Neural cell (in vitro differentiated cells): ENCODE measurements around the gene VRK1.

ENCODE experiments used
- CTCF ChIP-seq: fragments of 450-650 bp; IDR thresholded peaks from 2 replicates; pipeline ENCODE4 v1.5.1; 2014; ENCODE audit warnings: antibody characterized with exemption, mild to moderate bottlenecking, moderate library complexity; ENCODE audit not compliant: poor library complexity, severe bottlenecking
- EP300 ChIP-seq: fragments of 450-650 bp; conservative IDR thresholded peaks from 2 replicates; pipeline ENCODE4 v1.6.1; 2014; ENCODE audit warnings: antibody characterized with exemption, mild to moderate bottlenecking, moderate library complexity; ENCODE audit not compliant: poor library complexity, severe bottlenecking
- EZH2 ChIP-seq: fragments of 200-600, 300-800 bp; shearing (Covaris generic), sonication (generic); IDR thresholded peaks from 2 replicates; pipeline ENCODE4 v1.6.1; 2014; ENCODE audit warnings: antibody characterized with exemption, low read length, borderline replicate concordance, mild to moderate bottlenecking; ENCODE audit not compliant: insufficient read depth, poor library complexity, severe bottlenecking
- MXI1 ChIP-seq: fragments of 450-650 bp; conservative IDR thresholded peaks from 2 replicates; pipeline ENCODE4 v1.6.1; 2014; ENCODE audit warnings: antibody characterized with exemption, mild to moderate bottlenecking; ENCODE audit not compliant: poor library complexity, severe bottlenecking
- POLR2AphosphoS5 ChIP-seq: IDR thresholded peaks from 2 replicates; pipeline ENCODE4 v1.6.1; 2012
- SMC3 ChIP-seq: fragments of 450-650 bp; conservative IDR thresholded peaks from 2 replicates; pipeline ENCODE4 v1.6.1; 2014; ENCODE audit warnings: antibody characterized with exemption, mild to moderate bottlenecking, moderate library complexity; ENCODE audit not compliant: poor library complexity

- no peak for TF ChIP-seq POLR2AphosphoS5
- no peak for TF ChIP-seq CTCF
- TF ChIP-seq SMC3 = no peak
- TF ChIP-seq EZH2 = no peak
- no peak for TF ChIP-seq EP300
- no peak for TF ChIP-seq MXI1
Observed at GRCh38 chr14:96926001-96926400, 128.8 kb downstream of the VRK1 start.
